ENCODE measurements around the gene ELOVL3.

The ELOVL3 gene

DNA sequence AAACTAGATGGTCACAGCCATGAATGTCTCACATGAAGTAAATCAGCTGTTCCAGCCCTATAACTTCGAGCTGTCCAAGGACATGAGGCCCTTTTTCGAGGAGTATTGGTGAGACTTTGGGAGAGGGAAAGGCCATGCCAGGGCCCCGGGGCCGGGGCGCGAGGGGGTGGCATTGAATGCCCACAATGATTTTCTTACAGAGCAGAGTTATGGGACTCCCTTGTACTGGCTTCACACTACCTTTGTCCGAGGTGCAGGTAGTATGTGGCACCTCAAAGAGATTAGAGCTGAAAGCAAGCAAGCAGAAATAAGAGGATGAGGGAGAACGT is 407 bp downstream of the ELOVL3 start:
- H3K14ac ChIP-seq (ENCODE audit: low read length) = no peak overlapping the region
- no peak overlapping the region for H3K18ac ChIP-seq (ENCODE audit: low read length)
- no peak overlapping the region for H2BK12ac ChIP-seq (ENCODE audit: low read length)
- H4K8ac ChIP-seq (ENCODE audit: low read depth, low read length) = no peak overlapping the region
- H3K23ac ChIP-seq (ENCODE audit: low read depth, low read length, poor library complexity) = no peak overlapping the region
- WGBS, 2 donors (ENCODE audit: extremely low coverage in 2 of 2, insufficient read length in 2 of 2, insufficient replicate concordance in 1 of 2) = no CpG with 5 or more reads among the region's 8 CpGs
- H3K36me3 ChIP-seq (replicated peaks in 1 of 2; ENCODE audit: control insufficient read depth in 2 of 2, insufficient read depth in 2 of 2, low read length in 2 of 2) = no peaks in the 10 kb centered on the region
- peaks cover 10 to 61% (median 53%) of the 10 kb centered on the region in 3 experiments for H3K27me3 ChIP-seq (ENCODE audit: control insufficient read depth in 3 of 3, insufficient read depth in 3 of 3, low read depth in 1 of 3, low read length in 3 of 3)
- H4K91ac ChIP-seq (ENCODE audit: low read depth, low read length, poor library complexity) = no peak overlapping the region
- peaks cover 10% of the 10 kb centered on the region in 2 donors for H3K4me1 ChIP-seq (ENCODE audit: control insufficient read depth in 2 of 2, insufficient read depth in 1 of 2, low read depth in 1 of 2, low read length in 2 of 2)
- peaks cover 0 to 3% of the 10 kb centered on the region in 2 donors for H3K9me3 ChIP-seq (replicated peaks in 1 of 2; ENCODE audit: control insufficient read depth in 2 of 2, insufficient read depth in 1 of 2, low read depth in 1 of 2, low read length in 2 of 2)
- no peak overlapping the region for H2BK15ac ChIP-seq (ENCODE audit: low read length)
- H2AK5ac ChIP-seq (ENCODE audit: low read depth, low read length) = no peak overlapping the region
- H3K4me2 ChIP-seq (ENCODE audit: insufficient read depth, low read length, poor library complexity, severe bottlenecking) = peak overlapping the region; percentile 39
- no peak overlapping the region for H3K4ac ChIP-seq (ENCODE audit: low read length)
- no peak overlapping the region for H3K9ac ChIP-seq (ENCODE audit: low read depth, low read length, poor library complexity)
- H2AFZ ChIP-seq (ENCODE audit: low read length) = peak overlapping the region; percentile 89
- no peak for DNase-seq (ENCODE audit: low spot score)
- H3K27ac ChIP-seq (replicated peaks; ENCODE audit: low read length) = no peak overlapping the region
- H3K4me3 ChIP-seq (ENCODE audit: low read length in 2 of 2) = peak overlapping the region; percentile 33 to 46
- H3K79me1 ChIP-seq (ENCODE audit: low read depth, low read length) = no peaks in the 10 kb centered on the region
- H2BK5ac ChIP-seq (ENCODE audit: low read length) = no peak overlapping the region
- no peak overlapping the region for H2BK120ac ChIP-seq (ENCODE audit: low read depth, low read length)

DNA sequence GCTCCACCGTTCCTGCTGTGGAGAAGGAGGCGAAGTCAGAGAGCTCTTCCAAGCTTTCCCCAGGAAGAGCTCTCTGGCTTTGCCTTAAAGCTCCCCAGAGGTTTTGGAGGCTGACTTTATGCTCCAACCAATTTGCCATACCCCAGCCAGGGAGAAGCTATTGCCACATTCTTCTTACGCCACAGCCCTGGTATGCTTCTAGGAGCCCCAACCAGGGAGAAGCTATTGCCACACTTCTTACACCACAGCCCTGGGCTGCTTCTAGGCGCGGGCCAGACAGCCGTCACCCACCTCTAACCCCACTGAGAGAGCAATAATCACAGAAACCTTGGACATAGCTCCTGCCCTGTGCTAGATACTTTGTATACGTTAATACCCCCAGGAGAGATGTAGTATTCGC is 951 bp downstream of the ELOVL3 start:
- no peak overlapping the region for H3K4me3 ChIP-seq (ENCODE audit: low read length in 2 of 2)
- H3K4me2 ChIP-seq (ENCODE audit: insufficient read depth, low read length, poor library complexity, severe bottlenecking) = no peak overlapping the region
- H3K4me1 ChIP-seq (ENCODE audit: control insufficient read depth in 2 of 2, insufficient read depth in 1 of 2, low read depth in 1 of 2, low read length in 2 of 2) = peaks cover 10% of the 10 kb centered on the region in 2 donors
- no peaks in the 10 kb centered on the region for H3K79me1 ChIP-seq (ENCODE audit: low read depth, low read length)
- H2BK5ac ChIP-seq (ENCODE audit: low read length) = no peak overlapping the region
- H4K91ac ChIP-seq (ENCODE audit: low read depth, low read length, poor library complexity) = no peak overlapping the region
- H2BK120ac ChIP-seq (ENCODE audit: low read depth, low read length) = no peak overlapping the region
- no peak overlapping the region for H2BK15ac ChIP-seq (ENCODE audit: low read length)
- no peak overlapping the region for H4K8ac ChIP-seq (ENCODE audit: low read depth, low read length)
- H3K27ac ChIP-seq (replicated peaks; ENCODE audit: low read length) = no peak overlapping the region
- no peak for DNase-seq (ENCODE audit: low spot score)
- no peak overlapping the region for H2AK5ac ChIP-seq (ENCODE audit: low read depth, low read length)
- no peak overlapping the region for H3K9ac ChIP-seq (ENCODE audit: low read depth, low read length, poor library complexity)
- no peak overlapping the region for H3K14ac ChIP-seq (ENCODE audit: low read length)
- H3K36me3 ChIP-seq (replicated peaks in 1 of 2; ENCODE audit: control insufficient read depth in 2 of 2, insufficient read depth in 2 of 2, low read length in 2 of 2) = no peaks in the 10 kb centered on the region
- no peak overlapping the region for H3K18ac ChIP-seq (ENCODE audit: low read length)
- H3K9me3 ChIP-seq (replicated peaks in 1 of 2; ENCODE audit: control insufficient read depth in 2 of 2, insufficient read depth in 1 of 2, low read depth in 1 of 2, low read length in 2 of 2) = peaks cover 0 to 3% of the 10 kb centered on the region in 2 donors
- no peak overlapping the region for H2AFZ ChIP-seq (ENCODE audit: low read length)
- no peak overlapping the region for H3K4ac ChIP-seq (ENCODE audit: low read length)
- no peak overlapping the region for H3K23ac ChIP-seq (ENCODE audit: low read depth, low read length, poor library complexity)
- no peak overlapping the region for H2BK12ac ChIP-seq (ENCODE audit: low read length)
- no CpG with 5 or more reads among the region's 8 CpGs for WGBS, 2 donors (ENCODE audit: extremely low coverage in 2 of 2, insufficient read length in 2 of 2, insufficient replicate concordance in 1 of 2)
- peaks cover 16 to 67% (median 58%) of the 10 kb centered on the region in 3 experiments for H3K27me3 ChIP-seq (ENCODE audit: control insufficient read depth in 3 of 3, insufficient read depth in 3 of 3, low read depth in 1 of 3, low read length in 3 of 3)

DNA sequence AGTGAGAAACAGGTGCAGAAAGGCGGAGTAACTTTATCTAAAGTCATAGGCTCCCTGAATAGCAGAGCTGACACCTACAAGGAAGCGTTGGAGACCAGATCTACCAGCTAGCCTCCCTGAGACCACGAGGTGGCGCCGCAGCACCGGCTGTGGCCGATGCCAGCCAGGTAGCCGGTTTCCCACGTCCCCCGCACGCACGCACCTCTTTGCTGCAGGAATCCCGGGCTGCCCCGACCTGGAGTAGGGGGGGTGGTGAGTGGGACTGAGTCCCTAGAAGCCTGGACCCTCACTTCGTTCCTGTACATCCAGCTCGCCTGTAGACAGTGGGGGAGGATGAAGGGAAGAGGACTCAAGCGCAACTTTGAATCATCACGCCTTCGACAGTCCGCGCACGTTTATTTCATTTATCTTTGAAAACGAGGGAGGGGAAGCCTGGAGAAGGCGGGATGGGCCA is 3.7 kb downstream of the ELOVL3 start:
- H3K27ac ChIP-seq (replicated peaks; ENCODE audit: low read length) = no peak overlapping the region
- no peak overlapping the region for H2BK5ac ChIP-seq (ENCODE audit: low read length)
- no peak overlapping the region for H3K23ac ChIP-seq (ENCODE audit: low read depth, low read length, poor library complexity)
- H3K79me1 ChIP-seq (ENCODE audit: low read depth, low read length) = no peaks in the 10 kb centered on the region
- no peak overlapping the region for H3K4ac ChIP-seq (ENCODE audit: low read length)
- peak overlapping the region; percentile 10 for H2AK5ac ChIP-seq (ENCODE audit: low read depth, low read length)
- peak overlapping the region; percentile 11 to 74 for H3K4me3 ChIP-seq (ENCODE audit: low read length in 2 of 2)
- H4K91ac ChIP-seq (ENCODE audit: low read depth, low read length, poor library complexity) = no peak overlapping the region
- H3K9me3 ChIP-seq (replicated peaks in 1 of 2; ENCODE audit: control insufficient read depth in 2 of 2, insufficient read depth in 1 of 2, low read depth in 1 of 2, low read length in 2 of 2) = peaks cover 0 to 3% of the 10 kb centered on the region in 2 donors
- H3K36me3 ChIP-seq (replicated peaks in 1 of 2; ENCODE audit: control insufficient read depth in 2 of 2, insufficient read depth in 2 of 2, low read length in 2 of 2) = no peaks in the 10 kb centered on the region
- no peak overlapping the region for H3K9ac ChIP-seq (ENCODE audit: low read depth, low read length, poor library complexity)
- H3K27me3 ChIP-seq (ENCODE audit: control insufficient read depth in 3 of 3, insufficient read depth in 3 of 3, low read depth in 1 of 3, low read length in 3 of 3) = peaks cover 16 to 83% (median 79%) of the 10 kb centered on the region in 3 experiments
- peaks cover 10 to 12% of the 10 kb centered on the region in 2 donors for H3K4me1 ChIP-seq (ENCODE audit: control insufficient read depth in 2 of 2, insufficient read depth in 1 of 2, low read depth in 1 of 2, low read length in 2 of 2)
- H2BK120ac ChIP-seq (ENCODE audit: low read depth, low read length) = no peak overlapping the region
- H3K18ac ChIP-seq (ENCODE audit: low read length) = peak overlapping the region; percentile 50
- H2BK12ac ChIP-seq (ENCODE audit: low read length) = no peak overlapping the region
- H2BK15ac ChIP-seq (ENCODE audit: low read length) = no peak overlapping the region
- H3K4me2 ChIP-seq (ENCODE audit: insufficient read depth, low read length, poor library complexity, severe bottlenecking) = peak overlapping the region; percentile 96
- DNase-seq (ENCODE audit: low spot score) = peak; percentile 76
- H3K14ac ChIP-seq (ENCODE audit: low read length) = no peak overlapping the region
- no CpG with 5 or more reads among the region's 24 CpGs for whole genome bisulfite sequencing, 2 donors (ENCODE audit: extremely low coverage in 2 of 2, insufficient read length in 2 of 2, insufficient replicate concordance in 1 of 2)
- H4K8ac ChIP-seq (ENCODE audit: low read depth, low read length) = no peak overlapping the region
- peak overlapping the region; percentile 94 for H2AFZ ChIP-seq (ENCODE audit: low read length)

DNA sequence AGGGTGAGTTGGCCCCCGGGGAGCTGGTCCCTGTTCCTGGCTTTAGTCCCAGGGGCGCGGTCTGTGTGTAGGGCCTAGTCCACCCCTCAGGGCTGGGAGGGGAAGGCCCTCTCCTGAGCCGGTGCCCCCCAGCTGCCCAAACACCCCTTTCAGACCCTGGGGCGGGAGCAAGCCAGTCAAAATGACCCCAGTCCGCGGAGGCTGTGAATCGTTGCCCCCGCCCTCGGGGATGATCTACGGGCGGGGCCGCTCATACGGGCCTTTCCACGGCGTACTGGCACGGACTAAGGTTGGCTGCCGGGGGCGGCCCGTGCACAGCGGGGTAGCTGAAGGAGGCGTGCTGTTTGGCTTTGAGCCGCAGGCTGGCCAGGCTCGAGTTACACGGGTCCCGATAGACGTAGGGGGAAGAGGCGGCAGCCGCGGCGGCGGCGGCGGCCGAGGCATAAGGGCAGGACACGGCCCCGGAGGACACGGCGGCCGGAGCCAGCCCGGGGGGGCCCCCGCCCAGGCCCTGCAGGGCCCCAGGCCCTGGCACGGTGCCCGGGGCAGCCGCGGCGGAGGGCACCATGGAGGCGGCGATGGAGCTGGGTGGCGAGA is 4.3 kb downstream of the ELOVL3 start:
- Histone ChIP-seq H3K4me2 (ENCODE audit: insufficient read depth, low read length, poor library complexity, severe bottlenecking) (peak overlapping the region; percentile 96), H3K4ac (ENCODE audit: low read length) (no peak overlapping the region), H3K14ac (ENCODE audit: low read length) (no peak overlapping the region), H3K27ac (replicated peaks; ENCODE audit: low read length) (no peak overlapping the region), H3K18ac (ENCODE audit: low read length) (peak overlapping the region; percentile 95), H3K4me1 (ENCODE audit: control insufficient read depth in 2 of 2, insufficient read depth in 1 of 2, low read depth in 1 of 2, low read length in 2 of 2) (peaks cover 10 to 13% of the 10 kb centered on the region in 2 donors), H3K9ac (ENCODE audit: low read depth, low read length, poor library complexity) (peak overlapping the region; percentile 75), H3K23ac (ENCODE audit: low read depth, low read length, poor library complexity) (no peak overlapping the region), H4K8ac (ENCODE audit: low read depth, low read length) (no peak overlapping the region), H3K36me3 (replicated peaks in 1 of 2; ENCODE audit: control insufficient read depth in 2 of 2, insufficient read depth in 2 of 2, low read length in 2 of 2) (no peaks in the 10 kb centered on the region), H3K79me1 (ENCODE audit: low read depth, low read length) (no peaks in the 10 kb centered on the region), H3K9me3 (replicated peaks in 1 of 2; ENCODE audit: control insufficient read depth in 2 of 2, insufficient read depth in 1 of 2, low read depth in 1 of 2, low read length in 2 of 2) (peaks cover 0 to 3% of the 10 kb centered on the region in 2 donors), H2BK5ac (ENCODE audit: low read length) (peak overlapping the region; percentile 82), H2BK12ac (ENCODE audit: low read length) (no peak overlapping the region), H4K91ac (ENCODE audit: low read depth, low read length, poor library complexity) (no peak overlapping the region), H3K4me3 (ENCODE audit: low read length in 2 of 2) (peak overlapping the region; percentile 31 to 74), H2AFZ (ENCODE audit: low read length) (peak overlapping the region; percentile 94), H2BK15ac (ENCODE audit: low read length) (peak overlapping the region; percentile 49), H2BK120ac (ENCODE audit: low read depth, low read length) (no peak overlapping the region), H2AK5ac (ENCODE audit: low read depth, low read length) (peak overlapping the region; percentile 10), H3K27me3 (ENCODE audit: control insufficient read depth in 3 of 3, insufficient read depth in 3 of 3, low read depth in 1 of 3, low read length in 3 of 3) (peaks cover 16 to 83% (median 79%) of the 10 kb centered on the region in 3 experiments)
- peak; percentile 75 for DNase-seq (ENCODE audit: low spot score)
- WGBS, 2 donors (ENCODE audit: extremely low coverage in 2 of 2, insufficient read length in 2 of 2, insufficient replicate concordance in 1 of 2) = no CpG with 5 or more reads among the region's 50 CpGs

All from neuronal stem cell (in vitro differentiated cells).